Uterus (tissue), 4 donors: ENCODE data around the gene SLC22A23. TPM values are rescaled to one million over a fixed set of nuclear protein-coding genes. Genes with fewer than 3 reads are reported as not detected.
A peak's percentile ranks its signal among the peaks of the same experiment; 100 is the strongest.
"Not testable (repeated sequence)": the region's sequence is repeated elsewhere in the genome, so short reads cannot be mapped to it uniquely, and the experiment has no call there.

ENCODE experiments used
- DNase-seq, 2 donors: peaks; one replicate each; pipeline ENCODE4 v3.0.0-alpha.2; 2019 to 2020
- H3K27ac ChIP-seq, 2 donors: fragments of 200-600 bp; sonication (generic); 1 replicate in 1 of 2; 2 replicates in 1 of 2; pipeline ENCODE4 v1.5.1; 2016 to 2018
- H3K27me3 ChIP-seq, 2 donors: fragments of 200-600 bp; sonication (generic); one replicate each; pipeline ENCODE4 v1.5.1; 2018 to 2019; ENCODE audit warnings: control low read depth in 1 of 2
- H3K36me3 ChIP-seq, 2 donors: fragments of 200-600 bp; sonication (generic); one replicate each; pipeline ENCODE4 v1.5.1; 2019; ENCODE audit warnings: control low read depth in 1 of 2
- H3K4me1 ChIP-seq, 2 donors: fragments of 200-600 bp; sonication (generic); one replicate each; pipeline ENCODE4 v1.5.1; 2018 to 2019; ENCODE audit warnings: control low read depth in 1 of 2
- H3K4me3 ChIP-seq, 2 donors: fragments of 200-600 bp; sonication (generic); 1 replicate in 1 of 2; 2 replicates in 1 of 2; pipeline ENCODE4 v1.5.1; 2018 to 2019; ENCODE audit warnings: mild to moderate bottlenecking in 1 of 2
- H3K9me3 ChIP-seq, 2 donors: fragments of 200-600 bp; sonication (generic); one replicate each; pipeline ENCODE4 v1.5.1; 2019; ENCODE audit warnings: control low read depth in 1 of 2
- POLR2A ChIP-seq, 2 donors: fragments of 450-650 bp; IDR thresholded peaks; one replicate each; pipeline ENCODE4 v1.6.1; 2016; ENCODE audit warnings: antibody characterized with exemption in 2 of 2, mild to moderate bottlenecking in 1 of 2, moderate library complexity in 1 of 2
- intact Hi-C: fragments of 100-400 bp; cut with DNase I; formaldehyde crosslinking; loops from one replicate; pipeline ENCODE4 v1.15.1; 2023; ENCODE audit warnings: low total_unique reads
- total RNA-seq, 4 donors: library from RNA; depleted of rRNA in 3 of 4; stranded (reverse); fragments of >200 nt in 3 of 4; gene quantifications; one replicate each; pipeline versions ENCODE4 v1.1.0 to v1.2.4, GENCODE V29; 2014 to 2023
- TF ChIP-seq, protein P1 (sequence below), 4 experiments: fragments of 200-600 bp in 2 of 4; fragments of 450-650 bp in 2 of 4; sonication (generic) in 2 of 4; IDR thresholded peaks; one replicate each; pipeline ENCODE4 v1.5.1; 2016 to 2019; ENCODE audit warnings: antibody characterized with exemption in 4 of 4, mild to moderate bottlenecking in 2 of 4, moderate library complexity in 1 of 4
- donor health status: DM: yes; HTN: yes; CAD: no.

Gene SLC22A23
- total RNA-seq, 4 donors from 2014 or later = 5.4 to 27.6 (median 9.7) TPM

- peak overlapping the region; percentile 38 to 63 for H3K27ac ChIP-seq
- H3K4me1 ChIP-seq = no peaks in the 10 kb centered on the region
- TF ChIP-seq, protein P1, sequence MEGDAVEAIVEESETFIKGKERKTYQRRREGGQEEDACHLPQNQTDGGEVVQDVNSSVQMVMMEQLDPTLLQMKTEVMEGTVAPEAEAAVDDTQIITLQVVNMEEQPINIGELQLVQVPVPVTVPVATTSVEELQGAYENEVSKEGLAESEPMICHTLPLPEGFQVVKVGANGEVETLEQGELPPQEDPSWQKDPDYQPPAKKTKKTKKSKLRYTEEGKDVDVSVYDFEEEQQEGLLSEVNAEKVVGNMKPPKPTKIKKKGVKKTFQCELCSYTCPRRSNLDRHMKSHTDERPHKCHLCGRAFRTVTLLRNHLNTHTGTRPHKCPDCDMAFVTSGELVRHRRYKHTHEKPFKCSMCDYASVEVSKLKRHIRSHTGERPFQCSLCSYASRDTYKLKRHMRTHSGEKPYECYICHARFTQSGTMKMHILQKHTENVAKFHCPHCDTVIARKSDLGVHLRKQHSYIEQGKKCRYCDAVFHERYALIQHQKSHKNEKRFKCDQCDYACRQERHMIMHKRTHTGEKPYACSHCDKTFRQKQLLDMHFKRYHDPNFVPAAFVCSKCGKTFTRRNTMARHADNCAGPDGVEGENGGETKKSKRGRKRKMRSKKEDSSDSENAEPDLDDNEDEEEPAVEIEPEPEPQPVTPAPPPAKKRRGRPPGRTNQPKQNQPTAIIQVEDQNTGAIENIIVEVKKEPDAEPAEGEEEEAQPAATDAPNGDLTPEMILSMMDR (IDR thresholded peaks at IDR 0.05) = no peak
- no peak for TF ChIP-seq POLR2A (IDR thresholded peaks at IDR 0.05)
- peak; percentile 65 to 78 for DNase-seq
- intact Hi-C loops = no loop called here
- H3K27me3 ChIP-seq = no peaks in the 10 kb centered on the region
- H3K36me3 ChIP-seq = no peaks in the 10 kb centered on the region
- H3K4me3 ChIP-seq = peak overlapping the region; percentile 28 to 35
- H3K9me3 ChIP-seq = no peaks in the 10 kb centered on the region
Observed at GRCh38 chr6:3247255-3248146, 209.3 kb downstream of the SLC22A23 start.

DNA sequence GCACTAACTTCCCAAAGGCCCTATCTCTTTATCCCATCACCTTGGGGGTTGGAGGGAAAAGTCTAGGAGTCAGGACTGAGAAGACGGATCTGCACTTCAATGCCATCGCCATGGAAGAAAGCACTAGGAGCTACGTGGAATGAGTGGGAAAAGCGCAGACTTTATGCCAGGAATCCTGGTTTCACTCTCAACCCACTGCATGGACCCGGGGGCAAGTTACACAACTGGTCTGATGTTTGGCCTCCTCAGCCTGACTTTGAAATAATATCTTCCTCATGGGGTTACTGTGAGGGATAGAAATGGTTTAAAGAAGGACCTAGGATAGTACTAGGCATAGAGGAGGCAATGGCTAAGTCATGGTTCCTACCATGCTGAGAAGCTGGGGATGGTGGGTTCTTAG, 211.6 kb downstream of the SLC22A23 start:
- Histone ChIP-seq H3K4me1 (no peaks in the 10 kb centered on the region), H3K9me3 (no peaks in the 10 kb centered on the region), H3K36me3 (no peaks in the 10 kb centered on the region), H3K4me3 (no peak overlapping the region), H3K27me3 (no peaks in the 10 kb centered on the region), H3K27ac (no peak overlapping the region)
- no peak for TF ChIP-seq POLR2A (IDR thresholded peaks at IDR 0.05)
- TF ChIP-seq, protein P1 (IDR thresholded peaks at IDR 0.05) = no peak
- no peak for DNase-seq
- intact Hi-C loops = no loop called here

GRCh38 chr6:3244832-3245161, 212.1 kb downstream of the SLC22A23 start:
- DNase-seq, H3K27me3 ChIP-seq, intact Hi-C loops, H3K4me1 ChIP-seq, H3K36me3 ChIP-seq, H3K9me3 ChIP-seq, H3K4me3 ChIP-seq, H3K27ac ChIP-seq: not testable (repeated sequence)

DNA sequence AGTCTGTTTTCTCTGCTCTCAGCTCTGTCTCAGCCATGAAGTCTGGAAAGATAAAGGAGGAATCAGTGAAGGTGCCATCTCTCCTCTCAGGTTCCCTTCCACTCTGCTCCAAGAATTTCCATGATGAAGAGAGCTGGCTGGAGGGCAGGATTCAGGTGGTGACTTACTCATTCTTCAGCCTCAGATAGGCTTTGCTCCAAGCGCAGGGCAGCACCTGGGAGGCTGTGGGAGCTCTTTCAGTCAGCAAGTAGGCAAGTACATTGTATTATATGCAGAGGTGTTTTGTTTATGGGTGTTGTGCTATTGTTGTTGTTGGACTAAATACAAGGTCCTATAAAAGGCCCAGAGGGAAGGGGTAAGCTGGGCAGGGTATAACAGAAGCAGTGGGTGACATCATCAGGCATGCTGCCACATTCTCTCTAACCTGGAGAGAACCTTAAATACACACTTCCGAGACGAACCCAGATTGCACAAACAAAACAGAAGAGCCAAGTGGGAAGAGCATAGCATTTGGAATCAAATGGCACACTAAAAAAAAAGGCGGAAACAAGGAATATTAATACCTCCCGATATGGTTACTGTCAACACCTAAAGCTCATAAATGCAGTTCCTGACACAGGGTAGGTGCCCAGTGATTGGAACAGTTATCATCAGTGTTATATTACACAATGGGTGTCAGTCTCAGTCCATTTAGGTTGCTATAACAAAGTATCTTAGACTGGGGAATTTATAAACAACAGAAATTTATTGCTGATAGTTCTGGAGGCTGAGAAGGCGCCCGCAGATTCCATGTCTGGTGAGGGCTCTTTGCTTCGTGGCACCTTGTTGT, 212.6 kb downstream of the SLC22A23 start:
- no peak for DNase-seq
- intact Hi-C loops = no loop called here
- no peak overlapping the region for H3K4me3 ChIP-seq

GRCh38 chr6:3242768-3243167, 214.1 kb downstream of the SLC22A23 start:
- no peaks in the 10 kb centered on the region for H3K9me3 ChIP-seq
- H3K4me1 ChIP-seq = no peaks in the 10 kb centered on the region
- H3K27me3 ChIP-seq = no peaks in the 10 kb centered on the region
- TF ChIP-seq POLR2A (IDR thresholded peaks at IDR 0.05) = no peak
- TF ChIP-seq, protein P1 (IDR thresholded peaks at IDR 0.05) = no peak
- no peak for DNase-seq
- no peak overlapping the region for H3K4me3 ChIP-seq
- intact Hi-C loops = no loop called here
- no peaks in the 10 kb centered on the region for H3K36me3 ChIP-seq
- no peak overlapping the region for H3K27ac ChIP-seq

More for the DNA sequence above, 212.6 kb downstream of the SLC22A23 start:
- Histone ChIP-seq H3K27me3 (no peaks in the 10 kb centered on the region), H3K4me1 (no peaks in the 10 kb centered on the region), H3K27ac (no peak overlapping the region), H3K36me3 (no peaks in the 10 kb centered on the region), H3K9me3 (no peaks in the 10 kb centered on the region)
- no peak for TF ChIP-seq POLR2A (IDR thresholded peaks at IDR 0.05)
- TF ChIP-seq, protein P1 (IDR thresholded peaks at IDR 0.05) = no peak

GRCh38 chr6:3241745-3242144, 215.1 kb downstream of the SLC22A23 start:
- DNase-seq, H3K4me3 ChIP-seq, H3K9me3 ChIP-seq, intact Hi-C loops, H3K27me3 ChIP-seq, H3K36me3 ChIP-seq, H3K4me1 ChIP-seq, H3K27ac ChIP-seq: not testable (repeated sequence)
